Liver (tissue), 9 donors: ENCODE measurements around the gene AKNAD1. TPM values are rescaled to one million over a fixed set of nuclear protein-coding genes. Genes with fewer than 3 reads are reported as not detected.

Experiments
- DNase-seq: peaks from one replicate; pipeline ENCODE4 v3.0.0-alpha.2; 2017; ENCODE audit warnings: low spot score
- H3K27ac ChIP-seq, 2 donors: one replicate each; pipeline ENCODE4 v1.7.0; 2013; ENCODE audit warnings: inconsistent platforms in 2 of 2, low read length in 2 of 2, control low read depth in 1 of 2, low read depth in 1 of 2, mild to moderate bottlenecking in 1 of 2
- H3K27me3 ChIP-seq, 4 donors: one replicate each; pipeline versions ENCODE4 v1.6.1 to v1.7.0; 2013; ENCODE audit warnings: low read length in 3 of 4, inconsistent platforms in 1 of 4, mild to moderate bottlenecking in 1 of 4, moderate library complexity in 1 of 4; ENCODE audit not compliant: control insufficient read depth in 4 of 4, insufficient read depth in 4 of 4
- H3K36me3 ChIP-seq, 4 donors: one replicate each; pipeline versions ENCODE4 v1.6.1 to v1.7.0; 2013; ENCODE audit warnings: low read length in 3 of 4, mild to moderate bottlenecking in 3 of 4, low read depth in 1 of 4, moderate library complexity in 1 of 4; ENCODE audit not compliant: control insufficient read depth in 4 of 4, insufficient read depth in 3 of 4
- H3K4me1 ChIP-seq, 4 donors: one replicate each; pipeline versions ENCODE4 v1.6.1 to v1.7.0; 2013; ENCODE audit warnings: low read length in 3 of 4, mild to moderate bottlenecking in 3 of 4, moderate library complexity in 1 of 4; ENCODE audit not compliant: control insufficient read depth in 4 of 4, insufficient read depth in 4 of 4
- H3K4me3 ChIP-seq, 3 donors: one replicate each; pipeline versions ENCODE4 v1.6.1 to v1.7.0; 2013; ENCODE audit warnings: low read length in 3 of 3, control low read depth in 1 of 3, low read depth in 1 of 3, mild to moderate bottlenecking in 1 of 3
- H3K9ac ChIP-seq, 2 donors: one replicate each; pipeline ENCODE4 v1.7.0; 2013; ENCODE audit warnings: low read length in 2 of 2, mild to moderate bottlenecking in 2 of 2, moderate library complexity in 2 of 2, control low read depth in 1 of 2, low read depth in 1 of 2
- H3K9me3 ChIP-seq, 4 donors: one replicate each; pipeline versions ENCODE4 v1.6.1 to v1.7.0; 2013; ENCODE audit warnings: low read length in 3 of 4; ENCODE audit not compliant: control insufficient read depth in 4 of 4
- GABPA ChIP-seq, 2 donors: IDR thresholded peaks in 1 of 2; conservative IDR thresholded peaks in 1 of 2; 2 replicates each; pipeline ENCODE4 v1.6.1; 2016; ENCODE audit warnings: antibody characterized with exemption in 2 of 2, mild to moderate bottlenecking in 1 of 2, moderate library complexity in 1 of 2
- HNF4G ChIP-seq: IDR thresholded peaks from 2 replicates; pipeline ENCODE4 v1.6.1; 2016; ENCODE audit warnings: antibody characterized with exemption
- NR2F2 ChIP-seq: IDR thresholded peaks from 2 replicates; pipeline ENCODE4 v1.6.1; 2016; ENCODE audit warnings: antibody characterized with exemption
- RAD21 ChIP-seq, 2 donors: IDR thresholded peaks; 2 replicates each; pipeline ENCODE4 v1.6.1; 2016; ENCODE audit warnings: antibody characterized with exemption in 2 of 2, mild to moderate bottlenecking in 2 of 2
- RXRA ChIP-seq, 2 donors: IDR thresholded peaks; 2 replicates each; pipeline ENCODE4 v1.6.1; 2017 to 2018; ENCODE audit warnings: antibody characterized with exemption in 2 of 2, mild to moderate bottlenecking in 1 of 2
- WGBS: extraction: QIAGEN DNeasy Blood & Tissue Kit; methylation state at CpG from one replicate; pipeline ENCODE4 v1.1.7; 2013; 5-methylcytosine and 5-hydroxymethylcytosine counted together
- polyA plus RNA-seq, 2 donors: library from polyadenylated mRNA; stranded (reverse) in 1 of 2; unstranded in 1 of 2; fragments of 200-250 nt in 1 of 2; fragments of >200 nt in 1 of 2; fragmentation: Nextera tagmentation in 1 of 2; extraction: Ambion mirVana in 1 of 2; gene quantifications; one replicate each; pipeline versions ENCODE4 v1.2.1 to v1.2.3, GENCODE V29; 2013 to 2015
- total RNA-seq, 2 donors: library from RNA; depleted of rRNA; stranded (reverse); fragments of >200 nt; gene quantifications; one replicate each; pipeline ENCODE4 v1.2.3, GENCODE V29; 2014
- TF ChIP-seq, protein P1 (sequence below): fragments of 150-350 bp; IDR thresholded peaks from 2 replicates; pipeline ENCODE4 v1.5.1; 2017; ENCODE audit warnings: improper control_type of control experiment, low read depth, low read length; ENCODE audit not compliant: missing input control
- TF ChIP-seq, protein P2 (sequence below): IDR thresholded peaks from 2 replicates; pipeline ENCODE4 v1.6.1; 2016; ENCODE audit warnings: antibody characterized with exemption, mild to moderate bottlenecking
- donor health status: healthy.
- donor health status: healthy.
- donor health status: healthy.
- donor health status: healthy.
- donor health status: healthy.

The AKNAD1 gene
- total and polyA plus RNA-seq, 4 donors: not detected

DNA sequence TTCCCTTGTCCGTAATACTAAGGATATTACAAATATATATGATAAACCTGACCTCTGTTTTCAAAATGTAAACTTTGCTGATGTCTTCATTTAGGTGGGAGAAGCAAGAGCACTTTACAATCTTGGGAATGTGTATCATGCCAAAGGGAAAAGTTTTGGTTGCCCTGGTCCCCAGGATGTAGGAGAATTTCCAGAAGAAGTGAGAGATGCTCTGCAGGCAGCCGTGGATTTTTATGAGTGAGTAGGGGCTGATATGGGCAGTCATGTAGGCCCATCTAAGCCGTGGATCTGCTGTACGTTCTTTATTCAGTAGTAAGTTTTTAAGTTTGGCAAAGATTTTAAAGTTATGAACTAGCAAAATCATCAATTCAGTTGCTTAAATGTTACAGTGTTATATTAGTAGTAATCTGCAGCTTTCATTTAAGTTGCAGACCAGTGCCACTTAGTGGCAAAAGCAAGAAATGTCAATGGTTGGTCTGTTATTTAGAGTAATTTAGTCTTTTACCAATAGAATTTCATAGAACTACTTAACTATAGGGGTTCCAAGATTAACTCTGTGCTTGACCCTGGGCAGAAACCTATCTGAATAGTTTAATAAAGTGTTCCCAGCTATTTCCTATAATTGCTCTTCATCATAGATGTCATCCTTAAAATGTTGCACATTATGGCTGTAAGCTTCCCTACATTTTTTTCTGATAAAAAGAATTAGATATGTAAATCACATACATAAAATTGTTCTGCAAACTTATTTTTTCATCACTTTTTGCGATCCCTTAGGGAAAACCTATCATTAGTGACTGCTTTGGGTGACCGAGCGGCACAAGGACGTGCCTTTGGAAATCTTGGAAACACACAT is 41.2 kb upstream of the AKNAD1 start:
- no peak for DNase-seq
- Histone ChIP-seq H3K36me3 (no peaks in the 10 kb centered on the region), H3K9me3 (no peaks in the 10 kb centered on the region), H3K4me1 (no peaks in the 10 kb centered on the region), H3K4me3 (no peak overlapping the region), H3K27me3 (no peaks in the 10 kb centered on the region), H3K9ac (no peak overlapping the region), H3K27ac (no peak overlapping the region)
- TF ChIP-seq HNF4G (no peak), RAD21 (IDR thresholded peaks at IDR 0.05) (peak; percentile 90 to 91)
- TF ChIP-seq, protein P1, sequence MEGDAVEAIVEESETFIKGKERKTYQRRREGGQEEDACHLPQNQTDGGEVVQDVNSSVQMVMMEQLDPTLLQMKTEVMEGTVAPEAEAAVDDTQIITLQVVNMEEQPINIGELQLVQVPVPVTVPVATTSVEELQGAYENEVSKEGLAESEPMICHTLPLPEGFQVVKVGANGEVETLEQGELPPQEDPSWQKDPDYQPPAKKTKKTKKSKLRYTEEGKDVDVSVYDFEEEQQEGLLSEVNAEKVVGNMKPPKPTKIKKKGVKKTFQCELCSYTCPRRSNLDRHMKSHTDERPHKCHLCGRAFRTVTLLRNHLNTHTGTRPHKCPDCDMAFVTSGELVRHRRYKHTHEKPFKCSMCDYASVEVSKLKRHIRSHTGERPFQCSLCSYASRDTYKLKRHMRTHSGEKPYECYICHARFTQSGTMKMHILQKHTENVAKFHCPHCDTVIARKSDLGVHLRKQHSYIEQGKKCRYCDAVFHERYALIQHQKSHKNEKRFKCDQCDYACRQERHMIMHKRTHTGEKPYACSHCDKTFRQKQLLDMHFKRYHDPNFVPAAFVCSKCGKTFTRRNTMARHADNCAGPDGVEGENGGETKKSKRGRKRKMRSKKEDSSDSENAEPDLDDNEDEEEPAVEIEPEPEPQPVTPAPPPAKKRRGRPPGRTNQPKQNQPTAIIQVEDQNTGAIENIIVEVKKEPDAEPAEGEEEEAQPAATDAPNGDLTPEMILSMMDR: peak; percentile 77
- 65% methylated on average over 8 of the region's 8 CpGs for WGBS

DNA sequence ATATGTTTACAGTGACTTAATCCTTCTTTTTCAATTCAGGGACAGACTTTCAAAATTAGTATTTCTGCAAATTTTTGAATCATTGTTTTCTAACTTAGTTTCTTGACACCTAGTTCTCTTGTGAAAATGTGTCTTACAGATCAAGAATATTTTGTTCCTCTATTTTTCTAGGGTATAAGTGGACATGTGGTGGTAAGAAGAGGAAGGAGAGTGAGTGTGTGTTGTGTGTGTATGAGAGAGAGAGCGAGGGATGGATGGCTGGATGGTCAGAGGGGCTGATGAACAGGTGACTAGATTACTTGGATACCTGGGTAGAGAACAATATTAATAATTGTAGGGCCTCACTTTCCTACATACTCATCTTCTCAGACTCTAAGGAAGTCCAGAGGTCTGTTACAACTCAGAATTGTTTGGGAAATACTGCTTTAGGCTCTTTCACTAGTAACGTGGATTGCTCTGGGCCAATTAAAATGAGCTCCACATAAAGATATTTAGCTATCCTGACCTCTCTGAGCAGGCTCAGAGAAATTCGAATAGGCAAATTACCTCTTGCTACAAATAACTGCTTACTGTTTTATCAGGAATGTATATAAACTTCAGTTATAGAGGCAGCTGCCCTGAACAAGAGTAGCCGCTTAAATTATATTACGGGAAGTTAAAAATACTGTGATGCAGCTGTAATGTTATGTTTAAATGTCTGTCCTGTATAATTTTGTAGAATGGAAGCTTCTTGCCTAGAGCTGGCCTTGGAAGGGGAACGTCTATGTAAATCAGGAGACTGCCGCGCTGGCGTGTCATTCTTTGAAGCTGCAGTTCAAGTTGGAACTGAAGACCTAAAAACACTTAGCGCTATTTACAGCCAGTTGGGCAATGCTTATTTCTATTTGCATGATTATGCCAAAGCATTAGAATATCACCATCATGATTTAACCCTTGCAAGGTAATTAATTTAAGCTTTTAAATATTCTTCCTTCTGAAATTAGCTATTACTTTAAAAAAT is 39.6 kb upstream of the AKNAD1 start:
- Histone ChIP-seq H3K9me3 (no peaks in the 10 kb centered on the region), H3K27ac (no peak overlapping the region), H3K9ac (no peak overlapping the region), H3K27me3 (no peaks in the 10 kb centered on the region), H3K4me3 (no peak overlapping the region), H3K4me1 (no peaks in the 10 kb centered on the region), H3K36me3 (no peaks in the 10 kb centered on the region)
- WGBS: 68% methylated on average over 10 of the region's 10 CpGs
- TF ChIP-seq HNF4G: no peak
- TF ChIP-seq, protein P1: no peak
- no peak for TF ChIP-seq RAD21 (IDR thresholded peaks at IDR 0.05)
- TF ChIP-seq, protein P2, sequence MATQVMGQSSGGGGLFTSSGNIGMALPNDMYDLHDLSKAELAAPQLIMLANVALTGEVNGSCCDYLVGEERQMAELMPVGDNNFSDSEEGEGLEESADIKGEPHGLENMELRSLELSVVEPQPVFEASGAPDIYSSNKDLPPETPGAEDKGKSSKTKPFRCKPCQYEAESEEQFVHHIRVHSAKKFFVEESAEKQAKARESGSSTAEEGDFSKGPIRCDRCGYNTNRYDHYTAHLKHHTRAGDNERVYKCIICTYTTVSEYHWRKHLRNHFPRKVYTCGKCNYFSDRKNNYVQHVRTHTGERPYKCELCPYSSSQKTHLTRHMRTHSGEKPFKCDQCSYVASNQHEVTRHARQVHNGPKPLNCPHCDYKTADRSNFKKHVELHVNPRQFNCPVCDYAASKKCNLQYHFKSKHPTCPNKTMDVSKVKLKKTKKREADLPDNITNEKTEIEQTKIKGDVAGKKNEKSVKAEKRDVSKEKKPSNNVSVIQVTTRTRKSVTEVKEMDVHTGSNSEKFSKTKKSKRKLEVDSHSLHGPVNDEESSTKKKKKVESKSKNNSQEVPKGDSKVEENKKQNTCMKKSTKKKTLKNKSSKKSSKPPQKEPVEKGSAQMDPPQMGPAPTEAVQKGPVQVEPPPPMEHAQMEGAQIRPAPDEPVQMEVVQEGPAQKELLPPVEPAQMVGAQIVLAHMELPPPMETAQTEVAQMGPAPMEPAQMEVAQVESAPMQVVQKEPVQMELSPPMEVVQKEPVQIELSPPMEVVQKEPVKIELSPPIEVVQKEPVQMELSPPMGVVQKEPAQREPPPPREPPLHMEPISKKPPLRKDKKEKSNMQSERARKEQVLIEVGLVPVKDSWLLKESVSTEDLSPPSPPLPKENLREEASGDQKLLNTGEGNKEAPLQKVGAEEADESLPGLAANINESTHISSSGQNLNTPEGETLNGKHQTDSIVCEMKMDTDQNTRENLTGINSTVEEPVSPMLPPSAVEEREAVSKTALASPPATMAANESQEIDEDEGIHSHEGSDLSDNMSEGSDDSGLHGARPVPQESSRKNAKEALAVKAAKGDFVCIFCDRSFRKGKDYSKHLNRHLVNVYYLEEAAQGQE: no peak
- TF ChIP-seq RXRA (IDR thresholded peaks at IDR 0.05): no peak
- TF ChIP-seq NR2F2: no peak
- TF ChIP-seq GABPA (IDR thresholded peaks at IDR 0.05 in 1 of 2, conservative IDR thresholded peaks at IDR 0.05 in 1 of 2): no peak
- DNase-seq: no peak
